NCI-H1048 (cell line): Measurements from ENCODE around the gene CCL16.
A peak's percentile ranks its signal among the peaks of the same experiment; 100 is the strongest.
"Not testable (repeated sequence)": the region's sequence is repeated elsewhere in the genome, so short reads cannot be mapped to it uniquely, and the experiment has no call there.

Source experiments
- DNase-seq: peaks from one replicate; lab custom pipeline; 2025; lab: John Stamatoyannopoulos, UW

The CCL16 gene

DNA sequence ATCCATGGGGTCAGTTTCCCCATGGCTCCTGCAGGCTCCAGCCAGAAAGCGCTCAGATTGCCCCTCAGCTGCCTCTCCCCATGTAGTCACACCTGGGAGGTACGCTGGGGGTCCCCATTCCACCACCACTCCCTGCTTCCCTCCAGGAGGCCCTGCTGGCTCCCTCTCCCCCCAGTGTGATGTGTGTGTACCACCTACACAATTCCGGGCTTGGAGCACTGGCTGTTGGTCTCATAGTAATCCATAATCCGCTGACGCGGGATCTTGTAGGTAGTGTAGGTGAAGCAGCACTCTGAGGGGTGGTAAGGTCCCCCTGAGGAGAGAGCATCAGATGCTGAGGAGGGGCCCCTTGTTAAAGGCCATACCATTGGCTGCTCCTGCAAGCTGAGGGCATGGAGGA lies 2.8 kb upstream of the CCL16 start:
- no peak for DNase-seq

DNA sequence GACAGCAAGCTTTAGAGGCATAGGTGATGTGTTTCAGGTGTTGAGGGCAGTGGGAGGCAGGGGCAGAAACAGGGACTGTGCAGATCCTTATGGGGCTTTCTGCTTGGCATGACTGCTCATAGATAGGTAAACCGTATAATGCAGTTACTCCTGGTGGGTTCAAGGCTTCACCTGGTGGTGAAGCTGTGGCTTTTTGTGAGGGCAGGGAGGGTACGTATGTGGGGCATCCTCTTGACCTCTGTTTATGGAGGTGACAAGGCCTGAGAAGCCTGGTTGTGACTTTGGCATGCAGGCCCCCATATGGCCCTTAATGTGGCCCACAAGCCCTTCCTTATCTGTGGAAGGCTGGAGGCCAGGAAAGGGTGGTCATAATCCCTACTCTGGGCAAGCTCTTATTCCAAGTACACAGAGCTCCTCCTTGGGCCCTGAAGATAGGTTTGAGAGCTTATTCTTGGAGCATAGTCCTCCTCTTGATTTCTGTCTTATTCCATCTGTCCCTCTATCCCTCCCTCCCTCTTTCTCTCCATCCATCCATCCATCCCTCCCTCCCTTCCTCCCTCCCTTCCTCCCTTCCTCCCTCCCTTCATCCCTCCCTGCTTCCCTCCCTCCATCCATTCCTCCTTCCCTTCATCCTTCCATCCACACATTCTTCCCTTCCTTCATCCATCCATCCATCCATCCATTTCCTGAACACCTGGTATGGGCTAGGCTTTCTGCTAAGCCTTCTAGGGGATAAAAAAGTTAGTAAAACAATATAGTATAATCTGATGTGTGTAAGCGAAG lies 1.3 kb upstream of the CCL16 start:
- no peak for DNase-seq

DNA sequence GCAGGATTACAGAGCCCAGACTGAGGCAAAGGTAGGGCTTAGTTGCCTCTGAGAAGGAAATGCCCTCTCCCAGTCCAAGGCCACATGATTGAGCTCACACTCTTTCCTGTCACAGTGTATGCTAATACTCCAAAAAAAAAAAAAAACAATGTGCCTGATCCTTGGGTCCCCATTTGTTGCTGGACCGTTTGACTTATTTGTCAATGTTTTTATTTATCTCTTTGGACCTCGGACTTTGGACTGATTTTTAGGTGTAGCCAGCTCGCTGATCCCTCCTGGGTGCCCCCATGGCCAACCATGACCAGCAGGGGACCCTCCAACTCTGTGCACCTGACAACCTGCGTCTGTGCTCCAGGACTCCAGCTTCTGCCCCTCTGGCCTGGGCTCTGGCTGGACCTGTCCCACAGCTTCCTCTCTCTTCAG lies 622 bp upstream of the CCL16 start:
- DNase-seq = no peak

DNA sequence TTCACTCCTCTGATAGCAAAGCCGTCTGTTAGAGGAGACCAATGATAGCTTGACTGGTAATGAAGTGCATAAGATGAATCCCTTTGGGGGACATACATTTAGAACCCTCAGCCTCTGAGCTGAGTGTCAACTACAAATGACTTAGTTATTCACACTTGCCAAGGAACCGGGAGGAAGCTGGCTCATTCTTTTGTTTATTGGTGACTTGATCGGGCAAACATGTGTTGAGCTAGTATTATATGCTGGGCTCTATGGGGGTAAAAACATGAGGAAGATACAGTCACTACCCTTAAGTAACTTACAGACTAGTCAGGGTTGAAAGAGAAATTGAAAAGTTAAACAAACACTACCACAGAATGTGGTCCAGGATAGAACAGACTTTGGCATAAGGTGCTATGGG lies 3.0 kb downstream of the CCL16 start:
- no peak for DNase-seq

DNA sequence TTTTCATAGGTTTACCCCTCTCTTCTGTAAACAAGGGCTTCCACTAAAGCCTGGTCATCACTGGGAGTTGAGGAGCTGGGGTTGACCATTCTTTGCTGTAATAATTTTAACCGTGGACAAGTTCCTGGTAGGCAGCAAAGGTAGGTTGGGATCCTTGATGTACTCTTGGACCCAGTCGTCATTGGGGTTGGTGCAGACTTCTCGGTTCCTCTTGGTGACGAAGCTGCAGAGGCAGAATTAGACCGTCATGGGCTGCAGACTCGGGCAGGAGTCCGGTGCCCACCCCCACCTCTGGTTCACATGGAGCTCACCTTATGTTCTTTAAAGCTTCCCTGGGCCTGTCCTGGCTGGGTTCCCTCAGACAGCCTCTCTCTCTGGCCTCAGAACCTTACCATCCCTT lies 3.8 kb downstream of the CCL16 start:
- no peak for DNase-seq

DNA sequence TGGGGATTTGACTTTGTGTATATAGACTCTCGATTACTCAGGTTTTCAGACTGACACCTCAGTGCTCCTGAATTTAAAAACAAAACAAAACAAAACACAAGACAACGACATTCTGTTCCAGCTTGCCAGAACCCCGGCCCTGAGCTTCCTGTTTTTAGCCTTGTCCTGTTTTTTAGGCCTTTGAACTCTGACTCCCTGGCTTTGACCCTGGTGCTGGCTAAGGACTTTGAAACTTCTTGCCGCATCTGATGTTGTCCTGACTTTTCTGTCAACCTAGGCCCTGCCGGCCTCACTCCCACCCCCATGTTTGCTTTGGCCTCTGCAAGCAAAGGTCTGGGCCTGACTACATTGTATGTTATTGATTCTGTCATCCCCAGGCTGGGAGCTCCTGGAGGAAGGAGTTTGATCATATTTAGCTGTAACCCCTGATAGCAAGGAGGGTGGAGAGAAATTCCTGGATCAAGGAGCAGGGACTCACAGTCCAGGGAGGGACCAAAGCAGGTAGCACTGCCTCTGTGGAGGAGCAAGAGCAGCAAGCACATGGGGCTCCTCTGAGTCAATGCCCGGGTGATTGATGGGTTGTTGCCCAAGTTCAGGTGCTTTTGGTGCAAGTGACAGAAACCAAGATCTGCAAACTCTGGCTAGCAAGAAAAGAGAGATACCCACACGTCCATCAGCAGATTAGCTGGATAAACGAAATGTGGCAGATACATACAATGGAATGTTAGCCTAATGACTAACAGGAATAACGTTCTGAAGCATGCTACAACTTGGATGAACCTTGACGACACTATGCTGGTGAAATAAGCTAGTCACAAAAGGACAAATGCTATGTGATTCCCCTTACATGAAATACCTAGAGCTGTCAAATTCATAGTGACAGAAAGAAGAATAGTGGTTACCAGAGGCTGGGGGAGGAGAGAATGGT lies 7.7 kb downstream of the CCL16 start:
- DNase-seq = no peak

DNA sequence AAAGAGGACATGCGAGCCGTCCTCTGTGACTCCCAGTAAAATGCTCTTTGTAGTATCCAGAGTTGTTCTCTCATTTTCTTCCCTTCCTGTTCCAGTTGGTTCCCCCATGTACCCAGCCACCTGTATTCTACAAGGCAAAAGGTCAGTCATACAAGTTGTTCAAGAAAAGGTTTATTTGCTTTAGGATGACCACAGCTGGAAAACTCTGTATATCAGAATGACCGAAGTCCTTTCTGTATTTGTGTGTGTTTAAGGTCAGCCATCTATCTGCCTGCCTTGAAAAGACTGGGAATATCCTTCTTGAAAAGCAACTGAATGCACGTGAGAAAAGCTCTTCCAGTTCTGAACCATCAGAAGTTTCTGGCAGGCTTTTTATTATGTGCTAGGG lies 8.4 kb downstream of the CCL16 start:
- no peak for DNase-seq

DNA sequence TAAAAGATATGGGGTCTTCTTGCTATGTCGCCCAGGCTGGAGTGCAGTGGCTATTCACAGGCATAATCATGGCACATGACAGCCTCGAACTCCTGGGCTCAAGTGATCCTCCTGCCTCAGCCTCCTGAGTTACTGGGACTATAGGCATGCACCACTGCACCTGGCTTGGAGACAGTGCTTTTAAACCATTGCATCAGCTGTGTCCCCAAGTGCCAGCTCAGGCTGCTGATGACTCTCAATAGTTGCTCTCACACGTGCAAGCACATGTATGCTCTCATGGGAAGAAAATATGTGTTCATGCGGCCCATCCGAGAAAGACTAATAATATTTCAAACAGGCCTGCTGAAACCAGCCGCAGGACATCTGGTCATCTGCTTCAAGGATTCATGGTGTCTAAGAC lies 8.8 kb downstream of the CCL16 start:
- no peak for DNase-seq

DNA sequence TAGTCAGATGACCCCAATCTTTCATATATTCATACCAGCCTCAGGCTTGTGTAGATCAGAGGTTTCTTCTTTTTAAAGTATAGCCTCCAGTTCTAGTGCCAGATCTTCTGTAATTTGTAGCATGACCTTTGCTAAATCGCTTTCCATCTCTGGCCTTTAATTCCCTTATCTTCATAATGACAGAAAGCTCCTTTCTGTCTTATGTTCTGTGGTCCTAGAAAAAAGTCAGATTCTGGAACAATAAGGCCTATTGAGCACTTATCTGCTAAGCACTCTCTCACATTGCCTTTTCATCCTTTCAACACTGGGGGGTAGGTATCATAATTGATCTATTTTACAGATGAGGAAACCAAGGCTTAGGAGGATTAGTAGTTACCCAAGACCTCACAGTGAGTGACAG lies 9.2 kb downstream of the CCL16 start:
- DNase-seq = no peak

DNA sequence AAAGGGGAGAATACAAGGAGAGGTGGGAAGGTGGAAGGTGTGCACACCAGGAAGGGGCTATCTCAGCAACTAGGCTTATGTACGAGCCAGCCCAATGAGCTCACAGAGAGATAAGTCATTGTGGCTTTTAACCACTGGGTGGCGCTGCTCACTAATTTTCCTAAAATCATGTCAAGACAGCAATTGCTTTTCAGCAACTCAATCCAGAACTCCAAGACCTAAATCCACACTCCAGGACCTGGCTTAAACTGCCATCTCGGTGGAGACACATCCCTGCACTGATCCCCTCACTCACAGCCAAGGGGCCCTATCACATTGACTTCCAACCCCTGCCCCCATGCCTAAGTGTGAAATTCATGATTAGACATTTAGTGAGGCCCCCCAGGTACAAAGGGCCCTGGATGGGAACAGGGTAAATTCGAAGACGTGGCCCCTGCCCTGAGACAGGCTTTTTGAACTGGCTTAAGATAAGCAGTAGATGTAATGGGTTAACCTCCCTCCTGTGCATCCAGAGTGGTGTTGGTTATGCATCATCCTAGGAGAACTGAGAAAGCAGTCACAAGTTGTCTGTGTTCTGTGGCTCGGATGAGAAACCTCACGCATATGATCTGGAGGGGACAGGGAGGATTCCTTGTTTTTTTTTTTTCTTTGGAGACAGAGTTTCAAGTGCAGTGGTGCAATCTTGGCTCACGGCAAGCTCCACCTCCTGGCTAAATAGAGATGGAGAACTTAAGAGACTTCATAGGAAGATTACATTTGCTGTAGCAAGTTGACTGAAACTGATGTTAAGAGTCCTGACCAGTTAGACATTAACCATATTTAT lies 11.5 kb downstream of the CCL16 start:
- DNase-seq = peak; percentile 73

DNA sequence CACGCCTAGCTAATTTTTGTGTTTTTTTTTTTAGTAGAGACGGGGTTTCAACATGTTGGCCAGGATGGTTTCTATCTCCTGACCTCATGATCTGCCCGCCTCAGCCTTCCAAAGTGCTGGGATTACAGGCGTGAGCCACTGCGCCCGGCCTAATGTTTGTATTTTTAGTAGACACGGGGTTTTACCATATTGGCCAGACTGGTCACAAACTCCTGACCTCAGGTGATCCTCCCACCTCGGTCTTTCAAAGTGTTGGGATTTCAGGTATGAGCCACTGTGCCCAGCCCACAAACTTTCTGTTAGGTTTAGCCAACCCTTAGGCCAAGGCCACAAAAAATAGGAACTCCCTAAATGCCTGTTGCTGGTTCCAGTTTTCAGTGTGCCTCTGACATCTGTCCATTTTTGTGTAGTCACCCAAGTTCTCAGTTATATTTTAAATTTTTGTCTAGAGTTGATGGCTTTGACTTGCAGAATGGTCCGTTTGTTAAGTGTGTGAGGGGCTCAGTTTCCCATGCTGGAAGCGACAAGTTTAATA lies 12.7 kb downstream of the CCL16 start:
- DNase-seq = no peak

DNA sequence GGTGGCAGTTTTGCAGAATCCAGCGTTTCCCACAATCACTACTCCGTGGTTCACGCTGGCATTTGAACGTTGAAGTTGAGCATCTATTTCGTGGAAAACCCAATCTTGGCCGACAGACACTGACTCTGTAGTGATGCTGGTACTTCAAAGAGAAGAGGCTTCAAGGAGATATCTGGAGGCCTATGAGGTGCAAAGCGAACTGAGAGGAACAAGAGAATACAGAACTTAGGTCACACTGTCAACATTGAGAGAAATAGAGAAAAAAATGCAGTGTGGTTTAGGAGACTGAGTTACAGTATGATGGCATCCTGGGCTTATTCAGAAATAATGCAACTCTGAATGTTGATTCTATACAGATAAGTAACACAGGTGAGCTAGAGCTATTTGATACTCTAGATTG lies 16.0 kb downstream of the CCL16 start:
- DNase-seq = no peak

DNA sequence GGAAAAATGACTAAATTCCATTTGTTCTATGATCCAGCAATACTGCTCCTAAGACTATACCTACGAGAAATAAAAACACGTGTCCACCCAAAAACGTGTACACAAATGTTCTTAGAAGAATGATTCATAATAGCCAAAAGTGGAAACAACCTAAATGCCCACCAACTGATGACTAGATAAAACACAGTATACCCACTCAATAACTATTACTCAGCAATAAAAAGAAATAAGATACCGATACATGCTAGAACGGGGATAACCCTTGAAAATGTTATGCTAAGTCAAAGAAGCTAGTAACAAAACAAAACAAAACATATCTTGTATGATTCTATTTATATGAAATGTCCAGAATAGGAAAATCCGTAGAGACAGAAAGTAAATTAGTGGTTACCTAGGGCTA lies 17.6 kb downstream of the CCL16 start:
- no peak for DNase-seq

DNA sequence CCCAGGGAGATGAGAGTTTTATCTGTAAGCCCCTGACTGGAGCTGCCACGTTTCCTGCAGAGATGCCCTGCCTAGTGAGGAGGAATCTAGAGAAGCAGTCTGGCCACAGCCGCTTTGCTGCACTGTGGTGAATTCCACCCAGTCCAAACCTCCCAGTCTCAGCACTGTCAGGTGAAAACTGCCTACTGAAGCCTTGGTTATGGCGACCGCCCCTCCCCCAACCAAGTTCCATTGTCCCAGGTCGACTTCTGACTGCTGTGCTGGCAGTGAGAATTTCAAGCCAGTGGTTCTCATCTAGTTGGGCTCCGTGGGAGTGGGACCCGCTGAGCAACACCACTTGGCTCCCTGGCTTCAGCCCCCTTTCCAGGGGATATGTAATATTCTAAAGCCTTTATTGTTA lies 27.6 kb downstream of the CCL16 start:
- no peak for DNase-seq

DNA sequence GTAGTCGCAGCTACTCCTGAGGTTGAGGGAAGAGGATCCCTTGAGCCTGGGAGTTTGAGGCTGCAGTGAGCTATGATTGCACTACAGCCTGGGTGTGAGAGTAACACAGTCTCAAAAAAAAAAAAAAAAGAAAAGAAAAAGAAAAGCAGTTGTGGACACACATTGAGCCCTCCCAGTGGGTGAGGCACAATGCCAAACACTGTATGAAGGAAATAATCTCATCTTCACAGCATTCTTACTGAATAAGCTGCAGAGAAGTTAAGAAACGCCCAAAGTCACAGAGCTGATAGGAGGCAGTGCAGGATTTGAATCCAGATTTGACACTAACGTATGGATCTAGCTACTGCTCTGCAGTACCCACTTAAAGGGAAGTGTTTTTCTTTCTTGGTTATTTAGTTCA lies 31.9 kb downstream of the CCL16 start:
- no peak for DNase-seq

DNA sequence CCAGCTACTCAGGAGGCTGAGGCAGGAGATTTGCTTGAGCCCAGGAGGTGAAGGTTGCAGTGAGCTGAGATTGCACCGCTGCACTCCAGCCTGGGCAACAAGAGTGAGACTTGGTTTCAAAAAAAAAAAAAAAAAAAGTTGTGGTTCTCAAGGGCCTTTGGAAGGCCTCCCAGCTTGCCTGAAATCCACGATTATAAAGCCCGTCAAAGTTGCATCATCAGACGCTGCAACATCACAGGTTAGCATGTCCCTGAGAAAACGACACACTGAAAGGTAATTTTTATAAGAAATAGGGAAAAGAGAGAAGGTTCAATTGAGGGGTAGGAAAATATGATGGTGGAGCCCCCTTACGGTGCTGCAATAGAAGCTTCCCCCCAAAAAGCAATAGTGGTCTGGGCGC lies 33.2 kb downstream of the CCL16 start:
- no peak for DNase-seq

DNA sequence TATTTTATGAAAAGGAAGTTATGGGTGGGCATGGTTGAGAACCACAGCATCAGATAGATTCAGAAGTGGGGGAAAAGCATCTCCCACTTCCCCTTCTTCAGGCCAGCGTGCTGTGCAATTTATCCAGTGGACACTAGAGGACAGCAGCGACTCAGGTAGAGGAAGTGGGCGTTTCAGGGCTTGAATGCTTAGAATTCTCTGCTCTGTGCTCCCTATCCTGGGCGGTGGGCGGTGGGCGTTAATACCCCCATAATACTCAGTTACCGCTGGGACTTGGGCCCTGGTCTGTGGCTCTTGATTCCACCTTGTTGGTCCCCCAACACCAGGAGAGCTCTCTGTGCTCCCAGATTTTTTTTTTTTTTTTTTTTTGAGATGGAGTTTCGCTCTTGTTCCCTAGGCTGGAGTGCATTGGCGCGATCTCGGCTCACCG lies 34.1 kb downstream of the CCL16 start:
- DNase-seq = no peak

DNA sequence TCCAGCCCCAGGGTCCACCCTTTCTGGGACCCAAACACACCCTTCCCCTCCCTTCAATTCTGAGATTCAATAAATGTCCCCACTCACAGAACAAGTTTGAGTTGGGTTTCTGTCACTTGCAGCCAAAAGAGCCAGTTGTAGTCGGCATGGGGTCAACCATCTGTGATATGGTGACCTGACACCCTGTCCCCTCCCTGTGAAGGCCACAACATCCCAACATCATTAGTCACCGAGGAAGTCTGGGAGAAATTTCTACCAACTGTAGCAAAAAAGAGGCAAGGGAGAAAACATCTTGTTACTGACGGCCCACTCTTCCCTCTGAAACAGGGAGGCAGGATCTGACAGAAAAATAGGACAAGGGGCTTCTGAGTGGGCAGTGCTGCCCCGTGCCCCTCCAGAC lies 37.1 kb downstream of the CCL16 start:
- no peak for DNase-seq

DNA sequence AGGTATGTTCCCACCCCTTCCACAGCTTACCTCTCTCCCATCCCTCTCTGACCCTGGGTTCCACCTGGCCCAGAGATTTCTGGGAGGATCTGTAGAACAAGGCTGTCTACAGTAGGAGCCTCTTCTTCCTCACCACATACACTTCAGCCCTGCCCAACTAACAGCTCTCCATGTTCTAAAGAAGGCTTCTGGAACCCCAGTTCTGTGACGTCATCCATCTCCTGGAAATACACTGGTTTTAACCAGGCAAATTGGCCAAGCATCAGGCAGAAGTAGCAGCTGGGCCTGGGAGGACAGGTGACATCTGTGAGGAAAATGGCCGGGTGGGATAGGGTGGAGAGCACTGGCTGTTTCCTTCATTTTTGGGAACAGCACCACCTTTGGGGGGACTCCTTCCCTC lies 37.8 kb downstream of the CCL16 start, which contains the start of gene LYZL6:
Gene LYZL6 (minus strand): TSS at position 177 of the 400 bp plus-strand sequence. CDS start 4,357 bp downstream, outside the sequence.
- DNase-seq = no peak

DNA sequence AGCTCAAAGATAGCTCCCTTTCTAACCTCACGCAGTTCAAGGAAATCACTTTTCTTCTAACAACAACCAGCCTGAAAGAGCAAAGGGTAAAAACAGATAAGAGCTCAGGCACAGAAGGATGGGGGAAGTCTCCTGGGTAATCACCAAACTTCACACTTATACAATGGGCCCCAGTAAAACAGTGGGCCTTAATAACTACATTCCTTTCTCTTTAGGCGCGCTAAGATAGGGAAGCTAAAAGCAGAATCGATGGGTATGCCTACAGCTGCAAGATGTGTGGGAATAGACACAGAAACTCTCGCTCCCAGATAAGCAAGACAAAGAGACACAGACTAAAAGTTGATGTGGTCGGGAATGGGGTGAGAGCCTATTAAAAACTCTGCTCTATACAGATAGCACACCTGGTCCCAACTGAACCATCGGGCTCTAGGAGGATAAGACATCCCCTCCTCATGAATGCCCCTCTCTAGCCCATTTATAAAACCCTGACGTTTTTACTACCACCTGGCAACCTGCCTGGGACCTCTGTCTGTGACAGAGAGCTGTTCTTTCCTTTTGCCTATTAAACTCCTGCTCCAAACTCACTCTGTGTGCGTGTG lies 38.6 kb downstream of the CCL16 start:
- no peak for DNase-seq

DNA sequence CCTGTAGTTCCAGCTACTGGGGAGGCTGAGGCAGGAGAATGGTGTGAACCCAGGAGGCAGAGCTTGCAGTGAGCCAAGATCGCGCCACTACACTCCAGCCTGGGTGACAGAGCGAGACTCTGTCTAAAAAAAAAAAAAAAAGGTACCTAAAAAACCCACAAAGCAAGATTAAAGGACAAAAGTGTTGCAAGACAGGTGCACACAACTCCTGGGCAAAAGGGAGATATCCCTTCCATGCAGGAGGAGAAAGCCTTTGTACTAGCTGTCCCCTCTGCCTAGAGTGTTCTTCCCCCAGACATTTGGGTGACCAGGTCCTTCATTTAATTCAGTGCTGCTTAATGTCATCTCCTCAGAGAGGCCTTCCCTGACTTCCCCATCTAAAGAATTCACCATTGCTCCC lies 42.8 kb downstream of the CCL16 start:
- DNase-seq = not testable (repeated sequence)

DNA sequence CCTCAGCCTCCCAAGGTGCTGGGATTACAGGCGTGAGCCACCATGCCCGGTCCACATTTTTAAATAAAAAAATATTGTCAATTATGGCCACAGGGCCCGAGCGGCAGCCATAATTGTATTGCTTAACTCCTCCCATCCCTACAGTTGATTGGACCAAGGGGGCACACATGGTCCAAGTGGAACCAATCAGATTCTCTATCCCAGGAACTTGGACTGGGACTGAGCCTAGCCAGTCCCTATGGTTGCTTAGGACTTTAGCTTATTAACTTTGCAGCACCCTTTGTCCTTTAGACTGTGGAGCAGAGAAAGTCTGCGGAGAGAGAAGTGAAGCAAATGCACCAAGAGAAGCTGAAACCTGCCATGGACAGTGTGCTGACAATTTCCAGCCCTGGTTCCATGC lies 45.2 kb downstream of the CCL16 start:
- no peak for DNase-seq
